Suppressor macrophage (primary cell): Measurements from ENCODE around the gene SLC25A21.

ENCODE experiments used
- DNase-seq, 4 experiments: peaks; one replicate each; pipeline ENCODE4 v3.0.0-alpha.2; 2020 to 2022

The SLC25A21 gene

DNA sequence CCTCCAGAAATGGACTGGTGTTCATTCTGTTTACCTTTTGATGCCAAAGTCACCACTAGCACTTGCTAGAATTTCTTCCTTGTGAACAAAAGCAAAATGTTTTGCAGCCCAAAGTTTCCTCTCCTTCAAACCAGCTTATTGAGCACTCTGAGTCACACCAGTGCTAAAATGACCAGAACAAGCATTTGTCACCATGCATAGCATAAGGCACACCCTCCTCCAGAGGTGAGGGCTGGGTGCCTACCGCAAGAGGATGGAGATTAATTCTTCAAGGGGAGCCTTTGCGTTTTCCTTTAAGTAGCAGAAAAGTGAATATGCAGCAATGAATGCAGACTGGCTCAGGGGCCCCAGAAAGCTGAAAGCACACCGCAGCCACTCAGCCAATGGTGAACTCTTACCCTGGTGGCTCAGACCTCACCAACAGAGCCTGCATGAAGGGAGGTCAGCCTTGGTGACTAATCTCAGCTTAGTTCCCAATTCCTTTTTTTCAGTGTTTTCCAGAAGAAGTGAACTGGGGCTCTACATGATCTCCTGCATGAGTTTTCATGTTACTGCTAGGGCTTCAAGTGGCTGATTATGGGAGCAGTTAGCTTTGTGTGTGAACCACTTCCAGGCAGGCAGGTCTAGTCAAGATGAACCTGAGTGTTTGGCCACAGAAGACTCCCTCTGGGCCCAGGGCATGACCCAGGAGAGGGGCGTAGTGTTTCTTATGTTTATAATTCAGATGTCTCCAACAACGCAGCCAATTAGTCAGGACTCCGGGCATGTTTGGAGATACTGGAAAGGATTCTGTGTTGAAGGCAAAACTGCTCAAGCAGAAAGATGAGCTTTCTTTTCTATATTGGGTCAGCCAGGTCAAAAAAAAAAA is 414.4 kb downstream of the SLC25A21 start:
- no peak for DNase-seq

DNA sequence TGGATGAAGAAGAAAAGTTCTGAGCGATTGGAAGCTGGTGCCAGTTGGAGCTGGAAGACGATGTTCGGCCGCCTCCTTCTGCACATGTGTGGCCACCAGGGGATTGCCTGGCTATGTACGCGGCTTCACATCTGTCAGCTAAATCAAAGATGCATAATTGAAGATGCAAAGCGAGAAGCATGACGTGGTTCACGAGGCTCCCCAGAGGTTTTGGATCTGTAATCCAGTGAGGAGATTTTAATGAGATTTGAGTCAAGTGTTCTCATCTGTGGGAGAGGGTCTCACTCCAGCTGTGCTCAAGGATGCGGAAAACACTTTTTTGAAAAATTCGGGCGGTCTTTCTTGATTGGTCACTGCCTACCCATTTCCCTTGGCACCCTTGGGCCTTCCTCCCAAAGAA is 416.2 kb downstream of the SLC25A21 start:
- no peak for DNase-seq

- DNase-seq, result no peak
Measured at GRCh38 chr14:36755756-36756155, 416.6 kb downstream of the SLC25A21 start.

GRCh38 chr14:36751920-36752319 is 420.5 kb downstream of the SLC25A21 start:
- no peak for DNase-seq

DNA sequence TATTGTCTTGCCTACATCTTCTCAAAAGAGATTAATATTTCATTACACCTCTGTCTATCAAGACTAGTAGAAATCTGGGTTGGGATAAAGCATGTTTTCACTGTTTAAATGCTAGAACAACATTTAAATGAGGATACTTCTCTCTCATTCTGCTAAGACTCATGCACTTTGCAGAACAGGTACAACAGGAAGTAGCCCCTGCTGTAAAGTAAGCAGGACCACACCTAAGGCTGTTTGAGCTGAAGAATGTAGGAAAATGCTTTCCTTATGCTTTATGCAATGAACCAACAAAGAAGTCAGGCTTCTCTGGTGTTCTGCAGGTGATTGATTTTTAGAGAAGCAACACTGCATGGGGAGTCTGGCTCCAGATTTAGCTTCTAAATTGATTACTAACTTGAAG is 421.3 kb downstream of the SLC25A21 start:
- no peak for DNase-seq

- DNase-seq, result no peak
Measured at GRCh38 chr14:36750244-36750643, 422.2 kb downstream of the SLC25A21 start.

DNA sequence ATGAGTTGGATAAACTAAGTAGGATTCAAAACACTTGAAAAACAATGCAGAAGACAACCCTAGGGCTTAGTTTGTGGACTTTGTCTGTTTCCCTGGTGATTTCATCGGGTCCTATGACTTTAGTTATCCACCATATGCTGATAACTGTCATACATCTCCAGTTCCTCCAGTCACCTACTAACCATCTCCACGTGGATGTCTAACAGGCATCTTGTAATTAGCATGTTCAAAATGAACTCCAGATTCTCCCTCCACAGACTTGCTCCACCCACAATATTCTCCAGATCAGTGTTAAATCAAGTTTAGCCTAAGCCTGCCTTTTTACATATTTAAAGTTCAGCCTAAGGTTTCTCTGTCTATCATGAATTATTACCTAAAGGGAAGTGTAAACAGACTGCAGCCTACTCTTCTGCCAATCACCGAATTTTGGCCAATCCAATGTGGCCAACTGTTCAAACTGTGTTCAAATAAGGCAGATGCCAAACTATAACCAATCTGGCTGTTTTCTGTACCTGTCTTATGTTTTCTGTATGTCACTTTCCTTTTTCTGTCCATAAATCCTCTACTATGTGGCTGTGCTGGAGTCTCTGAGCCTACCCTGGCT is 423.7 kb downstream of the SLC25A21 start:
- DNase-seq, result no peak

DNA sequence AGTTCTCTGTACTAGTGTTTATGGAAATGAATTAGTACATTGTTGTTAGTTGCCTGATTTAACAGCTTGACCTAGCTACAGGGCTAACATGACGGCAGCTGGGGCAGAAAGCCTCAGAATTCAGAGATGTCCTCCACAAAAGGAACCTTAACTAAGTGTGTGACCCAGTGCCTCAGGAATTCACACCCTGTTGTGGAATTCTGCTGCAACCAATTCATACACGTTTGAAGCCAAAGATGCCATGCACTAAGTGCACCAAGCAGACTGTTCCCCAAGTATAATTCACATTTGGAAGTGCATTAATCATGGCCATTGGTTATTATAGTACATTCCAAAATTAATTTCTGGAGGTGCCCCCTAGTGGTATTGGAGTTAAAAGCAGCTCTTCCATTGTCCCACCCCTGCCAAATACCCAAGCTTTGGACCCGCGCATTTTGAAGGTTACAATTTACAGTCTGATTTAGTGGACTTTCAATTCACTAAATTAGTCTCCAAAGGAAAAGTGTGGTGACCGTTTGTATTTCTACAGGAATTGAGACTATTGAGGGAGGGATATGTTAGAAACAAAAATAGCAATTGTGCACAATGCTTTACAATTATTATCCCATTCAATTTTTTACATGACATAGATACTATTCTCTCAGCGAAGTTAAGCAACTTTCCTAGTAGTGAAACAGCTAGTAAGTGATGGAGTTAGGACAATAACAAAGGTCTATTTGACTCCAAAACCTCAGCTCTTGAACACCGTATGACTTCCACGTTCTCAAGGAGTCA is 424.8 kb downstream of the SLC25A21 start:
- peak in 3 of 4 experiments; percentile 1 to 23 (median 5) for DNase-seq

DNA sequence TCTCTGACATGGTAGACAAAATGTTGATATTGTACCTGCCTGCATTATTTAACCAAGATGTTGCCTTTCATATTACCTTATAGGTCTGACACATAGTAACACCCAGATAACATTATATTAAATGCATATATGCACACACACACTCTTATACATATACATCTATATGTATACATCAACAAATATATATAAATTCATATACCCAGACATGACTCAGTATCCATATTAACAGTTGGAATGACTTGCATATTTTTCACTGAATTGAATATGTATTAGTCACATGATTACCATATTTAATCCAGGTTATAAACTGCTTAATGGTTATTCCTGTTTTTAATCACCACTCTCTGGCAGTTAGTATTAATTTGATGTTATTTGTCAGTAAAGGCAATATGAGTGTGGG is 425.5 kb downstream of the SLC25A21 start:
- no peak for DNase-seq

- no peak for DNase-seq
Measured at GRCh38 chr14:36741858-36742257, 430.5 kb downstream of the SLC25A21 start.

GRCh38 chr14:36738269-36738668 is 434.1 kb downstream of the SLC25A21 start:
- DNase-seq, result no peak

GRCh38 chr14:36726128-36726527 is 446.3 kb downstream of the SLC25A21 start:
- no peak for DNase-seq

DNA sequence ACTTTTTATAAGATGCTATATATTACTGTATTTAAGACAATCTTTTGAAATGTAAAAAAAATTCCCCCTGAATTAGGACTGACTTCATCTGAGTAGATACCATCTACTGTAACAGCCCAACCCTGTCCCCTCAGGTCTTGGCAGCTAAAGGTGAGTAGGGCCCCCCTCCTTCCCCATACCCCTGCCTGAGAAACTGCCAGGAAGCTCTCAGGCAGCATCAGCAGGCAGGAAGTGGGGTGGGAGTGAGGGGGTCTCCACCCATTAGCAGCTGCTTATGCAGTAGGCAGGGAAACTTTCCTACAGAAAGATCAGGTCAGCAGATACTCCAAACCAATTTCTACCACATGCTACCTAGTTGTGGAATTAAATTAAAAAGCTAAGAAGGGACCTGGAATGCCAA is 448.2 kb downstream of the SLC25A21 start:
- no peak for DNase-seq

DNA sequence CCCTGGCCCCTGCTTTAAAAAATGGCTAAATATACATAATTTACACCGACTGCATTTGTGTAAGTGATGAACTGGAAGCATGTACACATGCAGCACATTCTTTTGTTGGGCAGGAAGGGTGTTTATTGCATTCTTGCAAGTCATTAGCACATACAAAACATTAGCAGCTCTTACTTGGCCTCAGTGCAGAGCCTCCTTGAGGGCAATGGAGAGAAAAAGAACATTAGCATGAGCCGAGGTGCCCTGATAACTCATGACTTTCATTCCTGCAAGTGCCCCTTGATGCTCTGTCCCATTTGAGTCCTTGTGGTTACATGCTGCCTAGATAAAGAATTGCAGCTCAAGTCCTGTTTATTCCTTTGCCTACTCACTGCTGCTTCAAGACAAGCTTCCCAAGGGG is 448.9 kb downstream of the SLC25A21 start:
- DNase-seq, result no peak

DNA sequence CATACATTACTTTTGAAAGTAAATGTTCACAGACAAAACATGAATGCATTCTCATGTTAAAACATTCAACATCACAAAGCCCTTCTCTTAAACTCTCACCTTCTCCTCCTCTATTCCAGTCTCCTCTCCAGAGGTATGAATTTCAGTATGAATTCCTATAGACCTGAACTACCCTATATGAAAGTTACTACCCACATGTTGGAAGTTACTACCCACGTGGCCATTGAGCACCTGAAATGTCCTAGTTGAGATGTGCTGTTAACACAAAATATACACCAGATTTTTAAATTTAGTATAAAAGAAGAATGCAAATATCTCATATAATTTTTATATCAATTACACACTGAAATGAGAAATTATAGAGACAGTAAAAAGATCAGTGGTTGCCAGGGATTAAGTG is 450.5 kb downstream of the SLC25A21 start:
- DNase-seq, result no peak

- no peak for DNase-seq
Measured at GRCh38 chr14:36720657-36721056, 451.7 kb downstream of the SLC25A21 start.

DNA sequence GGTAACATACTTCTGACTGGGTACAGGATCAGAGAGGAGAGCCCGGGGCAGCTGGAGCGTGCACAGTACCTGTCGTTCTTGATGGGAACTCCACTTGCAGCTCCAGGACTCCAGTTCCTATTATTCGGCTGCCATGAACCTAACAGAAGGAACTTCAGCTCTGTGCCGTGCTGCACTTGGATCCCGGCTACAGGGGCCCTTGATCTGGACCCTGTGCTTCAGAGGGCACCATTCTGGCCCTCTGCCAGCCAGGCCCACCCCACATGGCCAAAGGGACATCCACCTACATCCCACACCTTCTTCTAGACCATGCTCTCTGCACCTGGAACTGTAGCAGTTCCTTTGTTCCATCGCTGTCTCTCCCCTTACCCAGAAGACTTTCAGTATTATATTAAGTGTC is 452.6 kb downstream of the SLC25A21 start:
- no peak for DNase-seq

GRCh38 chr14:36718216-36718615 is 454.2 kb downstream of the SLC25A21 start:
- DNase-seq, result no peak

- DNase-seq, result no peak
Measured at GRCh38 chr14:36717363-36717762, 455.0 kb downstream of the SLC25A21 start.

DNA sequence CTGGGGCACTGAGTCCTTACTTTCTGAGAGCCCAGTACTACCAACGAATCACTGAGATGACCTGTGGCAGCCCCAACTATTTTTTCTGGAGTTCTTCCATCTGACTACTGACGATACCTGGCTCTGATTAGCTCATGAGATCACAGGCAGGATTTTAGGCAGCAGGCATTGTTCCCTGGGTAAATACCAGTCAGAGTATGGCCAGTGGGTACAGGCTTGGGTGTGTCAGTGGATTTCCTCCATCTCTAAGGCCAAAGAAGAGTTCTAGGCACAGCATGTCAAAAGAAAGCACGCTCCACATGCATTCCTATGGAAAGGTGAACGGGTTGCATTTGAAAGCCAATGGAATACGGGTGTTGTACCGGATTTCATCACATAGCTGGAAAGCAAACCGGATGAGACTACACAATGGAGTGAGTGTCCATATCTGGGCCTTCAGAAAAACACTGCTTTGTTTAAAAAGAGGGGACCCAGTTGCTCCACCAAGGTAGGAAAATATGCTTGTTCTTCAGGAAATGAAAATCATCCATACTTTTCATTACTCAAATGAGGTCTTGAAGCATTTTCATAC is 455.7 kb downstream of the SLC25A21 start:
- DNase-seq, result no peak

DNA sequence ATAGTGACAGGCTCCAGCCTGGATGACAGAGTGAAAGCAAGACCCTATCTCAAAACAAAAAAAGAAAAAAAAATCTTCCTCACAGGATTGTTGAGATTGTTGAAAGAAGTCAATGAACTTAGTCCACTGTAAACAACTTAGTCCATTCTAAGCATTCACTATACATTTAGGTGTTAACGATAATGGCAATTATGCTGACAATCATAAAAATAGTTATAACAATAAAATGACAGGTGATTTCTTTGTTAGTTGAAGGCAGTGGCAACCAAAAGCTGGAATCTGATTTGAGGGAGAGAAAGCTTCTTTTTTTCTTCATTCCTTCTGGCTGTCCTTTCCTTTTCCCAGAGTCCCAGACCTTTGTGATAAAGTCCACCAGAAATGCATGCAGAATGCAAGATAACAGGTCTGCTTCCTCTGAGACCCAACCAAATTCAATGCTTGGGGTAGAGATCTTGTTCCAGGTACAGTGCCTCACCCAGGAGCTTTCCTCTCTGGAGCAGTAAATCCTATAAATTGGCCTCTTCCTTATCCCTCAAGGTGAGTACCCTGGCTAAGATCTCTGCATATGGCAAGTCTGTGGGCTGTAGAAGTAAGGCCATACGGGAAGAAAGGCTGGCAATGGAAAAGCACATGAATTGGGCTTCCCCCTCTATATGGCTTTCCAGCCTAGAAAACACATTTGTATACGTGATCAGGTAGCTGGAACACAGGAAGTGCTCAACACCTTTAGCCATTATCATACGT is 458.3 kb downstream of the SLC25A21 start:
- no peak for DNase-seq

DNA sequence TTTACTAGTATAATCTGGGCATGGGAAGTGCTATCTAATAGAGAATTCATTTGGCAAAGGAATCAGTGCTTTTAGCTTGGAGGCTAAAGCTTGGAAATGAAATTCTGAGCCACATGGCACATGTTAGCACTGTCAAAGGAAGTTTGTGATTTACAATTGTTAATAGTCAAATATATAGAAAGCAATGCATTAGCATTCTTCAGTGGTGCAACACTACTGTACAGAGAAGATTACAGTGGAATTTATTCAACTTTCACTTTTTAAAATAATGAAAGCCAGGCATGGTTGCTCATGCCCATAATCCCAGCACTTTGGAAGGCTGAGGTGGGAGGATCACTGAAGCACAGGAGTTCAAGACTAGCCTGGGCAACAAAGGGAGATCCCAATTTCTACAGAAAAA is 464.8 kb downstream of the SLC25A21 start:
- DNase-seq, result no peak
